GM12874 (cell line): ENCODE results near the gene IBA57.

ENCODE experiments used
- CTCF ChIP-seq: IDR thresholded peaks from 2 replicates; pipeline ENCODE4 v1.5.1; 2011; ENCODE audit warnings: low read depth, mild to moderate bottlenecking, control low read depth, low read length, moderate library complexity; ENCODE audit not compliant: insufficient read depth

IBA57 gene

DNA sequence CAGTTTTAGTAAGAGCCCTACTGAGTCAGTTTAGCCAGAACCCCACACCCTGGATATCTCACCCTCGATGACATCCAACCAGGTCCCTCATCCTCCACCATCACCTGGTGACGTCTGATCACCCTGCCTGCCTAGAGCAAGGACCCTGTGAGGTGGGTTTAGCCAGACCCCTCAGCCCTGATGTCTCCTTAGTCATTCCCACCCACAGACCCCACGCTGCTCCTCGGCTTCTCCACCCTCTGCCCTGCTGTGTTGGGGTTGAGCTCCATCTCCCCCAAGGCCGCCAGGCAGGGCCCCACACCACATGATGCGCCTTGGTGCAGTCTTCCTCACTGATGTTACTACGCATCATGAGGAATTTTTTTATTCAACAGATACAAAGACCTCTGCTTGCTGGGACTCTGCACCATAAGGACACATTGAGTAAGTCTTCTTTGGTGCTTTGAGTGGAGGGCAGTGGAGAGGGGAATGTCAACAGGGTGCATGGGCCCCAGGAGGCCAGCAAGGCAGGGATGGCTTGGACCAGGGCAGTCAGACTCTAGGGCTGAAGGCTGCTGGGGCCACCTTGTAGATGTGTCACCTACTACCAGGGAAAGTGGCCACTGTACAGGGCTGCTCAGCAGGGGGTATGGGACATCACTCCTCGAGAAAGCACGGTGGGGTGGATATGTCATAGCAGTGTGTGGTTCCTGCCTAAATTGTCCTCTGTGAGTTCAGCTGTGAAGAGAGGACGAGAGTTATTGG is 1.7 kb upstream of the IBA57 start:
- TF ChIP-seq CTCF, result no peak

DNA sequence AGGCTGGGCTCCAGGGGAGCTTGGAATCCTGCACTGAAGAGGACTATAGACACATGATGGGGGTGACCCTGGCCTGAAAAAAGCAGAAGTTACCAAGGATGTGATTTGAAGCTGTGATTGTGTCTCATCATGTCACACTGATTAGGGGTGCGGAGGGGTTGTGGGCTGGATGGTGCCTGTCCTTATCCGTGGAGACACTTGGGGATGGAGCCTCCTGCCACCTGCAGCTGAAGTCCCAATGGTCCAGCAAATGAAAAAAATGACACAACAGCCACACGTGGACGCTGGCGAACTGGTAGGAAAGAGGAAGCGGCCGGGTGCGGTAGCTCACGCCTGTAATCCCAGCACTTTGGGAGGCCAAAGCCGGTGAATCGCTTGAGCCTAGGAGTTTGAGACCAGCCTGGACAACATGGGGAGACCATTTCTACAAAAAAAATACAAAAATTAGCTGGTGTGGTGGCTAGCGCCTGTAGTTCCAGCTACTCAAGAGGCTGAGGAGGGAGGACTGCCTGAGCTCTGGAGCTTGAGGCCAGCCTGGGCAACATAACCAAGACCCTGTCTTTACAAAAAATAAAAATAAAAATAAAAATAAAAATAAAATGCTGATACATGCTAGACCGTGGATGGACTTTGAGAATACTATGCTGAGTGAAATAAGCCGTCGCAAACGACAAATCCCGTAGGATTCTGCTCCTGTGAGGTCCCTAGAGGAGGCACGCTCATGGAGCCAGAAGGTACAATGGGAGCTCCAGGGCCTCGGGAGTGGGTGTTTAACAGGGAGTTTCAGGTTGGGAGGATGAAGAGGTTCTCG is 838 bp upstream of the IBA57 start:
- no peak for TF ChIP-seq CTCF

GRCh38 chr1:228166170-228166936 is 749 bp downstream of the IBA57 start:
- peak; percentile 57 for TF ChIP-seq CTCF

DNA sequence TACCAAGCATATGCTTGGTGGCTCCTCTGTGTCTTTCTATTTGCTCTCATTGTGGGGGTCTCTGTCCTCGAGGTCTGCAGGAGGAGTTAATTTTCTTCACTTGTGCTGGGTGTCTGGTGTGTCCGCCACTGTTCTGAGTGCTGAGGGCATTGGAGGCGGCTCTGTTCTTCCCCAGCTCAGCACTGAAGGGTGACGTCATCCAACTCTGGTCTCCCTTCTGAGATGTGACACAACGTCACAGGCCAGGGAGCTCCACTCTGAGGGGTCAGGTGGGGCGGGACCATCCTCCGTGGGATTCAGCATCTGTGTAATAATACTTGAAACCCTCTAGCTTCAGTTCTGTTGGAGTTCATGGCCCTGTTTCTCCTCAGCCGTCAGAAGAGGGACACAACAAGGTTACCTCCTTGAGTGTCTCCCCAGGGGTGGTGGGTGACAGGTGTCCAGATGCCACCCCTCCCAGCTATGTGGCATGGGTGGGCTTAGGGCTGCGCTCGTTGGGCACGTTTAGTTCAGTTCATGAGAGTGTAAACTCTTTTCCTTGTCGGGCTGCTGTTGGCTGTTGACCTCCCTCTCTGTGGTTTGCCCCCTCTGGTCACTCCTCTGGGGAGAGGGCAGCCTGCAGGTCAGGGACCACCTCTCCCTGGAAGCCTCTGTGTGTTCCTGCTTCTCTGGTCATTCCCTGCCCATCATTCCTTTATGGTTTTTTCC is 3.1 kb downstream of the IBA57 start:
- TF ChIP-seq CTCF, result no peak

- no peak for TF ChIP-seq CTCF
Measured at GRCh38 chr1:228169345-228169744, 3.7 kb downstream of the IBA57 start.

DNA sequence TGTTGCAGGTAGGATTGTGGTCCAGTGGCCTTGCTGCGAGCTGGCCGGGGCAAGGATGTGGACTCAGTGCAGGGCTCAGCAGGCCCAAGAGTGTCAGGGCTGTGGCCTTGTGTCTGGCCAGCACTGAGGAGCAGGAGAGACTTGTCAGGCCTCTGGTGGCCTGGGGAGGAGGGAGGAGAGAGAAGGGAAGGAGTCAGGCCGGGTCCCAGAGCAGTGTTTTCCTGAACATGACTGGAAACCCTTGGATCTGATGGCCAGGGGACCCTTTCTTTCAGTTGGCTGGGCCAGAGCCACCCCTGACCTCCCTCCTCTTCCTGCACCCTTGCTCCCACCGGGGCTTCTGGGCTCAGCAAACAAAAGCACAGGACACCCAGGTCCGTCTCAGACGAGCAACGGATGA is 5.1 kb downstream of the IBA57 start:
- no peak for TF ChIP-seq CTCF
